HG02623 (cell line): Measurements from ENCODE around the gene SLC51B.
"Not testable (repeated sequence)": the region's sequence is repeated elsewhere in the genome, so short reads cannot be mapped to it uniquely, and the experiment has no call there.

ENCODE experiments used
- ATAC-seq: cut with Tn5 transposase; IDR thresholded peaks from one replicate; pipeline ENCODE4 v1.9.1; 2021; ENCODE audit warnings: moderate library complexity; ENCODE audit not compliant: unreplicated experiment

Gene SLC51B

DNA sequence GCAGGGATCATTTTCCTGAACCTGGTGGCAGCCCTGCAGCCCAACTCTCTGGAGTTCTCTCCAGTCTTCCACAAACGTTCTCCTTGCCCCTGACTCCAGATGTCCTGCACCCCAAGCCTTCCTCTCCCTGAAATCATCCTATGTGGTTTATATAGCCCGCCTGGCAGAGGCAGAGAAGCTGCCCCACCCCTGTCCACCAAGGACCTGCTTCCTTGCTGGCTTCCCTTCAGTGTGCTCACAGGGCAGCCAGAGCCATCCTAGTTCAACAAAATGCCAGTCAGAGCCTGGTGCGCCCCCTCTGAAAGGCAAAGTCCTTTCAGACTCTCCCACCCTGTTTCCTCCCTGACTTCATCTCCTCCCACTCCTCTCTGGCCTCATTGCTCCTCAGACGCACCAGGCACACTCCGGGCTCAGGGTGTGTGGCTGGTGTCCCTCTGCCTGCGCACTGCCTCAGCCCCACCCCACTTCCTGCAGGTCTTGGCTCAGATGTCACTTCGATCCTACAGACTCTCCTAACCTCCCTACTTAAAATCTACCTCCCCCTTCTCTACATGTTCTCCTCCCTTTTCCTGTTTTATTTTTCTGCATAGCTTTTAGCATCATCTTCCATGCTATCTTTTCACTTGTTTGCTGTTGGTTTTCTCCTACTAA lies 37.2 kb downstream of the SLC51B start:
- no peak for ATAC-seq

DNA sequence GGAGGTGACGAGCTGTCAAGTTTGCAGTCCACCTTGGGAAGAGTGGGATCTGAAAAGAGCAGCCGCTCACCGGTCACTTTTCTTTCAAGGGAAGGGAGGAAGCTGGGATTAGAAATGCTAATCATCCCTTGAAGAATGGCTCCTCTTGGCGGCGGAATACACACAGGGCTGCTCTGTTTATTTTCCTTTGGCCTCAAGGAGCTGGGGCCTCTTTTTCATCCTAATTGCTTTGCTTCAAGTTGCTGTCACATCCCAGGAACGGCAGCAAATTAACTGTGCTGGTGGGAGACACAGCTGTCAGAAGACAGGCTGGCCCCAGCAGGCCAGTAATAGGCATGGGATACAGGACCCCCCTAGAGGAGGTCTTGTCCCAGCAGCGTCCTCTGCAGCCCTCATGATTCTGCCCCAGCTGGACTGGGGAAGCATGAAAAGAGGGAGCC lies 38.1 kb downstream of the SLC51B start:
- no peak for ATAC-seq

DNA sequence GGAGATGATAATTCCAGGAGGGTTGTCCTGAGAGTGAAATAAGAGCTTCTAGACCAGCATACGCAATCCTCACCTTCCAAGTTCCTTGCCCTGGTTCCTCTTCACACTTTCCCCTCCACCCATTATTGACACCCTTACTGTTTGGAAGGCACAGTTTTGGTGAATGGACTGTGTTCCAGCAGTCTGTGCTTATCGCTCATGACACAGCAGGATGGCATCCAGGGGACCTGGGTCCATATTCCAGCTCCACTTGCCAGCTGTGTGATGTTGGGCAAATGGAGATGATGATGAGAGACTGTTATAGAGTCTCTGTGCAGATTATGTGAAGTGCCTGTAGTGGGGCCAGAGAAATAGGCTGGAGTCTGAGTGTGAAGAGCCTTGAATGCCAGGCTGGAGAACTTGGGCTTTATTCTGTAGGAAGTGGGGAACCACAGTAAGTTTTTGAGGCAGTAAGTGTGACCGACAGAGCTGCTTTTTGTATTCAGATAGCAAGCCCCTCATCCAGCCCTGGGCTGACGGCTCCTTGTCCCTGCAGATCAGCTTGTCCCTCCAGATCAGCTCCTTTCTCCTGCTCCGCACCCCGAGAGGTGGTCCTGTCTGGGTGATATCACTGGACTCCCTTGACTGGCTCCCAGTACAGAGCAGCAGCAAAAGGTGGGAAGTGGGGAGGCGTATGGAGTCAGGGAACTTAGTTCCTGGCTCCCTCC lies 39.5 kb downstream of the SLC51B start:
- no peak for ATAC-seq

DNA sequence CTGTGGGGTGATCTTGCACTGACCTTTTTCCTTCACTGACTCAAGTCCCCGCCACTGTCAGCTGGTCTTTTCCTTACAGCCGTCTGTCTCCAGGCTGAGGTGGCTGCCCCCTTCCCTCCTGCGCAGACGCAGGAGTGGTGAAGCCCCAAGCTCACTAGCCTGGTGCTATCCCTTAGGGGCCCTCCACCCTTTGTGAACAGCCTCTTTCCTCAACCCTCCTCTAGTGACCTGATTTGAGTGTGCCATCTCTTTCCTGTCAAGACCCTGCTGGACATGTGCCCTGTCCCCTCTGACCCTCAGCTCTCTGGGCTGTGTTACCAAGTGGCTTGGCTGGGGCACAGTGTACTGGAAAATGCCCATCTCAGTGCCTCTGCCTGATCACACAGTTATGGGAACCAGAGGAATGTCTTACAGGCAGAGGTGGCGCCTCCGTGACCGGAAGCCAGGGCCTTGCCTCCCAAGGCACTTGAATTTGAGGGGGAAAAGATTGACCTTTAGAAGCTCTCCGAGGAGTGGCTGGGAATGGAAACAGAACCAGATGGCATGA lies 40.1 kb downstream of the SLC51B start:
- no peak for ATAC-seq

DNA sequence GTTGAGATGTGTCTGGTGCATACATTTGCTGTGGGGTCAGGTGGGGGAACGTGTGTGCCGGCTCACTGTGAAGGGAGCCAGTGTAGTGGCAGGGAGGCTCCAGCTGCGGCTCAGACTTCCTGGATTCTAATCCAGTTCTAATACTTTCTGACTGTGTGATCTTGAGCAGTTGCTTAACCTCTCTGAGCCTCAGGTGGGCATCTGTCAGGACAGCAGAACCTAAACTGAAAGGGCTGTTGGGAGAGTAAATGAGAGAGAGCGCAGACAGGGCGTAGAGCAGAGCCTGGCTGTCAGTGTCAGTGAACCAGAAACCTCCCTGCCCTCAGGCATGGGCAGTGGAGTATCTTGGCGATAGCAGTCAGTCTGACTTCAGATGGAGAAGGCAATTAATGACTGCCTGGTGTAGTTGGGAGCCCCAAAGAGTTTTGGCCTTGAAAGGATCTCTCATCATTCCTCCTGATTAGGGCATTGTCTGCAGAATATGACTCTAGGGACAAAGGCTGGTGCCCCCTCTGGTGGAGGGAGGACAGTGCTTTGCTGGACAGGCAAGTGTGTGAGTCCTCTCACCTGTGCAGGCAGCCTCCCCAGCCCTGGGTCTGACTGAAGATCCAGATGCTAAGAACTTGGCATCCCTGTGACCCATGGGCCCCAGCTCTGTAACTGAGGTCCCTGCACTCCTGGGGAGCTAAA lies 40.9 kb downstream of the SLC51B start:
- no peak for ATAC-seq

DNA sequence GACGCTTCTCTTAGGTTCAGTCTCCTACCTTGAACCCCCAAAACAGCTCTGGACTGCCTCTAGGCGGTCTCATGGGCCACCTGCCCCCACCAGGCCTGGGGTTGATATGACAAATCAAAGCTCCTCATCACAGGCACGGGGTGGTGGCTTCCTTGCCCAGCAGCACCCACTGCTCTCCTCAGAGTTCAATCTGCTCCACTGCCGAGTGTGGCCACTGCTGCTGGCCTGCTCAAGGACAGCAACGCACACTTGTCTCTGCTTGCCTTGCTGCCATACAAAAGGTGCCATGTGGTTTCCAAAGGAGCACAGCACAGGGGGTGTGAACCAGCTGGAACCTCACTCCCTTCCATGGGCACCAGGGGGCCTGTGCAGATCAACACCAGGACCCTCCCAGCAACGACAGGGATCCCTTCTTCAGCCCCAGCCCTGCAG lies 41.5 kb downstream of the SLC51B start:
- no peak for ATAC-seq

DNA sequence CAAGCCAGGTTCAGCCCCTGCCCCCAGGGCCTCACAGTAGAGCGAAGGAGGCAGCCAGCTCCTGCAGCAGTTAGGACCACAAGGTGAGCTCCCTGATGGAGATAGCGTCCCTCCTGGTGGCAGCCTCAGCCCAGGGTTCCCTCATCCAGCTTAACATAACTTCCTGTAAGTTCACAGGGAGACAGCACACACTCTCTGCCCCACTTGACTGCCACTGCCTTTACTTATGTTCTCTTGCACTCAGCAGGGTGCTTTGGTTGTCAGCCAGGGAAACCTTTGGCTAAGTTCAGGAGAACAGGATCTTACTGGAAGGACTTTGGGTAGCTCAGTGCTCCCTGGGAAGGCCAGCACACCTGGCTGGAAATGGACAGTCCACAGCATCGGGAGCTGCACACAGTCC lies 42.2 kb downstream of the SLC51B start:
- no peak for ATAC-seq

DNA sequence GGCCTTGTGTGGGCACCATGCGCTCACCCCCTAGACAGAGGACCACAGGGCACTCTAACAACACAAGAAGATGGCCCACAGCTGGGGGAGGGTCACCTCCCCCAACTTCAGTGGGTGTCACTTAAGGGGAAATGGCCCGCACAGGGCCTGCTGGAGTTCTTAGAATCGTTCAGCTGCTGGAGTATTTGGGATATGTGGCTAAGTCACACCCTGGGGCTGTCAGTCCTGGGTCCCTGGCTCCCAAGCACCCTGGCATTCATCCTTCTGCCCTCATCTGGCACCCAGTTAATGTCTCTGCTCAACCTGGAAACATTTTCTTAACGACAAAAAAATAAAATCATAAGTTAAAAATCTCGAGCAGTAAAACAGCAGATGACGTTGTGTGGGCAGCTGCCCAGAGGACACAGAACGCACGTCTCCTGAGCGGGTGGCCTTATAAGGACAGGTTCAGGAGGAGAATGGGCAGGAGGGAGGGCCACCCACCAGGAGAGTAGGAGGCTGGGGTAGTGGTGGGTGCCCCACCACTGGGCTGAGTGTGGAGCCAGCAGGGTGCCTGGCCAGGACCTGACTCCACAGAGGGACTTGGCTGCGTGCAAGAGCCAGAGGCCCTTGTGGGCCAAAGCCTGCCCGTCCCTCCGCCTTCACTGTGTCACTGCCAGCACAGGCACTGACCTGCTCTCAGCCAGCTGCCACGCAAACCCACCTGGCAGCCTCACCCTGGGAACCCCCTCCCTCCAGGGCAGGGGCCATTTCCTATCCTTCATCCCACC lies 42.9 kb downstream of the SLC51B start:
- ATAC-seq: no peak

DNA sequence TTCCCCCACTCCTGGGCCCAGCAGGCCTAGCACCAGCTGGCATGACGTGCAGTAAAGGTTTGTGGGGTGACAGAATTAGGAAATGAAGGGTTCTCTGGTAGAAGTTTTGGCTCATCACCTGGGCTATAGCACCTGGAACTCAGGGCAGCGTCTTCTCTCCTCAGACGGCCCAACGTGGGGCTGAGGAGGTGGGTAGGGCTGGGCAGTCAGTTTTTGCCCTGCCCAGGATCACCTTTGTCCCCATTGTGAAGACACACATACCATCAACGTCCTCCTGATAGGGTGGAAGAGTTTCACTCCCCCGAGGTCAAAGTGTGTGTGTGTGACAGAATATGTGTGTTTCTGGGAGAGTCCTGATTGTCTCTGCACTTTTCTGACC lies 43.4 kb downstream of the SLC51B start:
- no peak for ATAC-seq

DNA sequence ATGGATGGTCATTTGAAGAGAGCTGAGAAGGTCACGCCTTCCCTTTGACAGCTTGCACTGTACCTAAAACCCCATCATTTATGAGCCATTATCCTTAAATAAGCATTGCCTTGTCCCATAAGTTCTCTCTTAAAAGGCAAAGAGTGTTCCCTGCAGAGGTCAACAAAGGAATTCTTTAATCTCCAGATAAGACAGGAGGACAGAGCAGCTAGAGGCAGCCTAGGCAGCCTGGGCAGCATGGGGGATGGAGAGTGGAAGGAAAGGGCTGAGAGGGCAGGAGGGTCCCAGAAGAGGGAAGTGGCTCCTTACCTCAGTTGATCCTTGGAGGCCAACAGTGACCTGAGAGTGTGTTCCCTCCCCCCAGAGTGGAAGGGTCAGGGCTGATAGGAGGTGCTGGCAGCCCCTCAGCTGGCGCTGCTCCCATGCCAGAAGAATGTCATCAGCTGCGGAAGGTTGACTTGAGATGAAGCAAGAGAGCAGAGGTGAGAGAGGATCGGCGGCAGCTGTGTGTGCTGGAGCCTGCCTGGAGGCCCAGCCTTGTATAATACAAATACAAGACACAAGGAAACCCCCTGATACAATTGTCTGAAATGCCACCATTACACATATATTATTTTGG lies 44.1 kb downstream of the SLC51B start:
- ATAC-seq: no peak

DNA sequence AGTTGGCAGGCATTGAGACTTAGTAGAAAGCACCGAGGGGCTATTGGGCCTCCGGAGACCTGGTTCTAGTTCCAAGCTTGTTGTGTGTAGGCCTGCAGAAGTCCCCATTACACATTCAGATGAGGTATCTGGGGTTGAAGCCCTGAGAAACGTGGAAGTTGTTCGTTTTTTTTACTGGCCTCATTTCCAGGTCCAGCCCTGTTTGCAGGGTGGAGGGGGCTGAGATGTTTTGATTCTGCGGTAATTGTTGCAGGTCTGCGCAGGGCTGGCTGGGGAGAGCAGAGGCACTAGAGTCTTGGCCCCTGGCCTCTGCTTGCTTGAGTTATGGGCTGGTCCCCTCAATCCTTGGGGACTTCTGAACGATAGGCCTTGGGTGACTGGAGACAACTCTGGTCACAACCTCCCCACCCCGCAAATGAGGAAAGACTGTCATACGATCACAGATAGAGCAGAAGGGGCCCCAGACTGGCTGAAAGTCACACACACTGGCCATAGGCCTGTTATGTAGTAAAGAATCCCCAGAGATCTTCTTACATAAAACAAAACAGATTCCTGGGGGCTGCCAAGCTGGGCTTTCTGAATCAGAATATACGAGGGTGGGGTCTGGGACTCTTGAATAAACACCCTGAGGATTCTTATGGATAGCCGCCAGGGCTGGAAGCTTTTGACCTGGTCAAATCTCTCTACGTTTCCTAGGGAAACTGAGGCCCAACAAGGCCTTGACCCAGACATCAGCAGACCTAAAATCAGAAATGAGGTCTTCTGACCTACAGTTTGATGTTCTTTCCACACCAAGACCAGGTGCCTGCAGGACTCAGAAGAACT lies 47.0 kb downstream of the SLC51B start:
- ATAC-seq: no peak

DNA sequence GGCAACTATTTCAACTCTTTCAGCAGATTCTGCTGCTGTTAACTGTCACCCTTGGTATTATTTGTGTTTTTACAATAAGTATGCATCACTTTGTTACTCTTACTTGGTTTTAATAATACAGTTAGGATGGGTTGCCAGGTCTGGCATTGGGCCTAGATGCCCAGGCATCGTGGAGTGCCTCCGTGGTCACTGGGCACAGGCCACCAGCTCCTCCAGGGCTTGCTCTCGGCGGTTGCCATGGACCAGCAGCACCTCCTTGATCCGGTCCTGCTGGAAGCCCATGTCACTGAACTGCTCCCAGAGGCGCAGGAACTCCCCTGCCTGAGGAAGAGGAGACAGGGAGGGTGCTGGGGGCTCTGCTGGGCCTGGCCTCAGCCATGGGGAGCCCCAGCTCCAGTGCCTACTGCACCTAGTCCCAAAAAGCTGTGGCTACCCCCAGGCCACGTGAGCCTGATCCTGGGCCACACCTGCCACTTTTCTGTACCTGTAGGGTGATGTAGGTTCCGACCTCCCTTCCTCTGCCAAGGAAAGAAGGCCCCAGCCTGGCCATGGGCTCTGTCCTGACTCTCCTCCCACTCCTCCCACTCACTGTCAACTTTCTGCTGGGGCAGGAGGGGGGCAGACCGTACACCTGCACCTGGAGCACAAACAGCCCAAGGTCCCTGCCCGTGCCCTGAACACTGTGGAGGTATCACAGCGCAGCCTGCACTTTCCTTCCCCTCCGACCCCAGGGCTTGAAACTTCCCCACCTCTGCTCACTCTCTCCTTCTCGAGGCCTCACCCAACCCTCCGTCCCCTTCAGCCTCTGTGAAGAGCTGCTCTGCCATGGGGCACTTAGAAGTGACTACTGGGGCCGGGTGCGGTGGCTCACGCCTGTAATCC lies 48.0 kb downstream of the SLC51B start:
- ATAC-seq: no peak

DNA sequence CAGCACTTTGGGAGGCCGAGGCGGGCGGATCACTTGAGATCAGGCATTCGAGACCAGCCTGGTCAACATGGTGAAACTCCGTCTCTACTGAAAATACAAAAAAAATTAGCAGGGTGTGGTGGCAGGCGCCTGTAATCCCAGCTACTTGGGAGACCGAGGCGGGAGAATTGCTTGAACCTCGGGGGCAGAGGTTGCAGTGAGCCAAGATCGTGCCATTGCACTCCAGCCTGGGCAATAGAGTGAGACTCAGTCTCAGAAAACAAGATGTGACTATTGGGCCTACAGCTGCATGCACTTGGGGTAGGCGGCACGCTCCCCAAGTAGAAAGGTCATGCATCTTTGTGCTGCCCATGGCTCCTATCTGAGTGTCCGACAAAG lies 48.6 kb downstream of the SLC51B start:
- not testable (repeated sequence) for ATAC-seq

DNA sequence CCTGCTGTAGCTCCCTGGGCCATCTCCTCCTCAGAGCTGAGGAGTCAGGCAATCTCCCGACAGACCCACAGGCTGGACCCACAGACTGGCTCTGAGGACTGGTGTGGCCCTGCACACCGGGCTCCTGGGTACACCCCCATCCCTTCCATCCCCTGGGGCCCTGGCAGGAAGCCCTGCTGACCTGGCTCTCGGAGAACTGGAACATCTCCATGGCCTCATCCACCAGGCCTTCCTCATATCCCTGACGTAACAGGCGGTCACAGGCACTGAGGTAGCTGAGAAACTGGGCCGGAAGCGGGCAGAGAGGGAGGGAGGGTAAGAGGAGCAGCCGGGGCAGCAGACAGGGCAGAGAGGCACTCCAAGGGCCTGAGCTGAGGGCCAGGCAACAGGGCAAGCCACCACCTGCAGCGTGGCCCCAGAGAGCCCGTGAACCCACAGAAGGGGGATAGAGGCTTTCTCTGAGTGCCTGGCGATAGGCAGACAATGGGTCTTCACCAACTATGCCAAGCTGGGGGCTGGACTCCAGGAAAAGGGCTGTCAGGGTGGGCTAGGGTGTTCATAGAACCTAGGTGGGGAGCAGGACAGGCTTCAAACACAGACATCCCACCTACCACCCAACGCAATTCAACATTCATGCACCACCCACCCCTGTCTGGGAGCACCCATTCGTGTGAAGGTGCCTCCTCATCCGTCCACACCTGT lies 49.3 kb downstream of the SLC51B start:
- no peak for ATAC-seq

DNA sequence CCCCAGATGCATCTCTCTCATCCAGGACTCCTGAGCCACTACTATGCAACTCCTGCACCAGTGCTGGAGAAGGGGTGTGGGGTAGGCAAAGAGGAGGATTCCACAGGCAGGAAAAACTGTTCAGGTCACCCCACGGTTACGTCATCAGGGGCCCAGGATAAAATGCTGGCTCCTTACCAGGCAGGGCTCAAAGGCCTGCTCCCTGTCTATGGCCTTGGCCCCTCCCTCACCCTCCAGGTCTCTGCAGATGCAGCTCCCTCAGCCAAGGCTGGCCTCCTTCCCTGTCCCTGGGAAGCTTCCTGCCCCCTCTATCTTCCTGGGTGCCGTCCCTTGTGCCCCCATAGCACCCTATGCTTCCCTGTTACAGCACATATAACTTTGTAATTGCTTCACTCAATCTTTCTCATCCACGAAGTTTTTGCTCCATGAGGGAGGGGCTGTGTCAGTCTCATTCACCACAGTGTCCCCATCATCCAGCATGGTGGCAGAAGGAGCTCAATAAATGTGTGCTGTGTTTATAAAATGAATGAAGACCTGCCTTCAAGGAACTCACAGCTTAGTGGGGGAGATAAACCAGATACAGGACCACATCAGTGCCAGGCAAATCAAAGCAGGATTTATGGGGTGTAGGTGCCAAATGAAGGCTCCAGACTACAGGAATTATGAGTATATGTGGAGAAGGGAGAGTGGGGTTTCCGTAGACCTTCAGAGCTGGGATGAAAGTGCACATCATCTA lies 50.0 kb downstream of the SLC51B start:
- no peak for ATAC-seq

DNA sequence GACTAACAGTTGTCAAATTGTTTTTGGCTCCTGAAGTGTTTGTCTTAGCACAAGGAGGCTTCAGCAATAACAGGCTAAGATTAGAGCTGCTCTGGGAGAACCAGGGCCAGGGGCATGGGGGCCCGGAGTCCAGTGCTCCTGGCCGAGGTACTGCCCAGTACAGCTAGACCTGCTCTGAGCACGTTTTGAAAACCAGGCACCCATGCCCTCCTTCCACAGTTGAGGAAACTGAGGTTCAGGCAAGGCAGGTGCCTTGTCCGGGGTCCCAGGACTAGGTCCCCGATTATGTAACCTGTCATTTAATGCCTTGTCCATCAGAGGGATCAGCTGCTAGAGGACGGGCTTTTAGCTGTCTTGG lies 50.5 kb downstream of the SLC51B start:
- ATAC-seq: no peak

DNA sequence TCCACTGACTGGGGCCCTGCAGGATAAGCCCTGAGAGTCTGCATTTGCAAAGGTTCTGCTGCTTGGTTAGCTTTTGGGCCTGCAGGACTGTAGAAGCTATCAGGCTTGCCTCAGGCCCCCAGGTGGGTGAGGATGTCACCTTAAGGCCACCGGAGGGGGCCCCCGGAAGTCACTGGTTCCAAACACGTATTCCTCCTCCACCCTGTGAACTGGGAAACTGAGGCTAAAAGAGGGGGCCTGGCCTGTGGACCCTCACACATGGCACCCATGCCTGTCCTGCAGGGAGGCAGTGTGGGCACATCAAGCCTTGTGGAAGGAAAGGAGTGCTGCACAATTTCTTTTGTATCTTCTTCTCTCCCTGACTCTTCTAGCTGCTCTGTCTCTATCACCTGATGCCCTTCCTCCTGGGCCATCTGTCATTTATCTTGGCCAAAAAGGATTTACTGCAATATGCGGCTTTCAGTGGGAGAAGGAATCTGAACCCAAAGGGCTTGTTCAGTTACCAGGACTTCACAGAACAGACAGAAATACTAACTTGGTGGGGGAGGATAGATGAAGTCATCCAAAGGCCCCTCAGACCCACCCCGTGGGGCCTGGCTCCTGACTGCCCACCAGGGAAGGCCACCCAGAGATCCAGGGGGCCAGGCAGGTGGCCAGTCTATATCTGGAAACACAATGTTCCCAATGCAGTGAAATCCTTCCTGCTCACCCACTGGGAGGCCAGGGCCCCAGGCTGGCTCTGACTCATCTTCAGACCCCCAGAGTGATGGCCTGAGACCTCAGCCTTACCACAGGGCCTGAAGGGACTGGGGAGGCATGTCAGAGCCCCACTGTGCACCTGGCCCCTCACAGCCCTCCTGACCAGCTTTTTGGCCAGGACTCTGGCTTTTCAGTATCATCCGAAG lies 51.5 kb downstream of the SLC51B start:
- no peak for ATAC-seq
